Endothelial cell of umbilical vein (primary cell): ENCODE measurements around the gene HTN3. TPM values are rescaled to one million over a fixed set of nuclear protein-coding genes. Genes with fewer than 3 reads are reported as not detected.

Experiments
- BruUV-seq: library from RNA; stranded (reverse); fragments of 400-500 nt; replicated peaks from 2 replicates; lab custom pipeline; 2021; lab: Mats Ljungman, UMichigan
- CTCF ChIA-PET: fragments of 300-600, 350-600 bp; sonication (Branson Sonifier 250); formaldehyde crosslinking; loops from one replicate; lab custom pipeline; 2021; ENCODE audit warnings: antibody characterized with exemption, inconsistent platforms; lab: Charles Lee
- POLR2A ChIA-PET: fragments of 300-600, 350-600 bp; sonication (Branson Sonifier 250); formaldehyde crosslinking; loops from one replicate; lab custom pipeline; 2021; ENCODE audit warnings: antibody characterized with exemption, inconsistent platforms; lab: Charles Lee
- DNase-seq: peaks from one replicate; pipeline ENCODE4 v3.0.0-alpha.2; 2011; ENCODE audit warnings: low read depth, low spot score
- FAIRE-seq: peaks from 2 replicates; lab custom pipeline; 2011; peaks lifted over from hg19 to GRCh38; lab: Jason Lieb, UNC
- H2AFZ ChIP-seq: 2 replicates; pipeline ENCODE4 v1.6.0; 2012; ENCODE audit warnings: low read depth, low read length, control low read depth, inconsistent platforms
- H3K27ac ChIP-seq: 2 replicates; pipeline ENCODE4 v1.5.1; 2011; ENCODE audit warnings: low read depth, mild to moderate bottlenecking, control low read depth, low read length, moderate library complexity; ENCODE audit not compliant: insufficient read depth
- H3K27me3 ChIP-seq, 2 experiments: 2 replicates each; pipeline versions ENCODE4 v1.6.0 to v1.6.1; 2011; ENCODE audit warnings: low read length in 2 of 2, mixed read lengths in 1 of 2; ENCODE audit not compliant: control insufficient read depth in 2 of 2, insufficient read depth in 2 of 2
- H3K36me3 ChIP-seq, 2 experiments: 2 replicates in 1 of 2; 3 replicates in 1 of 2; pipeline ENCODE4 v1.5.1; 2011; ENCODE audit warnings: low read length in 2 of 2, mild to moderate bottlenecking in 1 of 2, moderate library complexity in 1 of 2; ENCODE audit not compliant: control insufficient read depth in 2 of 2, insufficient read depth in 2 of 2; ENCODE audit errors: extremely low read depth in 1 of 2
- H3K4me1 ChIP-seq: 3 replicates; pipeline ENCODE4 v1.5.1; 2011; ENCODE audit warnings: mild to moderate bottlenecking, low read length; ENCODE audit not compliant: control insufficient read depth, insufficient read depth; ENCODE audit errors: extremely low read depth
- H3K4me2 ChIP-seq: 2 replicates; pipeline ENCODE4 v1.6.1; 2011; ENCODE audit warnings: low read length, control low read depth, mixed read lengths; ENCODE audit not compliant: insufficient read depth
- H3K4me3 ChIP-seq, 3 experiments: fragments of 200-600 bp in 1 of 3; sonication (generic), shearing (Covaris generic) in 1 of 3; replicated peaks in 1 of 3; 2 replicates each; pipeline ENCODE4 v1.5.1; 2011 to 2016; ENCODE audit warnings: control low read depth in 3 of 3, low read length in 3 of 3, mild to moderate bottlenecking in 2 of 3, inconsistent platforms in 1 of 3, low read depth in 1 of 3, moderate library complexity in 1 of 3; ENCODE audit not compliant: insufficient read depth in 1 of 3
- H3K79me2 ChIP-seq: 2 replicates; pipeline ENCODE4 v1.6.0; 2012; ENCODE audit warnings: low read length, inconsistent platforms; ENCODE audit not compliant: control insufficient read depth, insufficient read depth
- H3K9ac ChIP-seq: replicated peaks from 2 replicates; pipeline ENCODE3; 2011; ENCODE audit warnings: low read length, control low read depth; ENCODE audit not compliant: insufficient read depth; ENCODE audit errors: extremely low read depth
- H3K9me1 ChIP-seq: replicated peaks from 3 replicates; pipeline ENCODE4 v1.6.0; 2011; ENCODE audit warnings: mild to moderate bottlenecking, low read length; ENCODE audit not compliant: control insufficient read depth, insufficient read depth; ENCODE audit errors: extremely low read depth
- H3K9me3 ChIP-seq: replicated peaks from 2 replicates; pipeline ENCODE4 v1.5.1; 2012; ENCODE audit warnings: low read length, inconsistent platforms; ENCODE audit not compliant: control insufficient read depth, insufficient read depth
- H4K20me1 ChIP-seq: replicated peaks from 2 replicates; pipeline ENCODE3; 2011; ENCODE audit warnings: mild to moderate bottlenecking, low read length; ENCODE audit not compliant: control insufficient read depth, insufficient read depth; ENCODE audit errors: extremely low read depth
- EZH2 ChIP-seq: IDR thresholded peaks from 2 replicates; pipeline ENCODE4 v1.6.1; 2012; ENCODE audit warnings: borderline replicate concordance, low read depth, mild to moderate bottlenecking, moderate library complexity, low read length, inconsistent platforms; ENCODE audit not compliant: severe bottlenecking
- FOS ChIP-seq: IDR thresholded peaks from 2 replicates; pipeline ENCODE4 v1.6.1; 2011; ENCODE audit warnings: mild to moderate bottlenecking, low read length, moderate library complexity, borderline replicate concordance; ENCODE audit not compliant: insufficient read depth
- GATA2 ChIP-seq: IDR thresholded peaks from 2 replicates; pipeline ENCODE4 v1.7.0; 2011; ENCODE audit warnings: low read depth, mild to moderate bottlenecking, moderate library complexity, mixed read lengths, low read length; ENCODE audit not compliant: insufficient read length, insufficient read depth
- JUN ChIP-seq: IDR thresholded peaks from 2 replicates; pipeline ENCODE4 v1.6.1; 2011; ENCODE audit warnings: borderline replicate concordance, low read depth; ENCODE audit not compliant: insufficient read length, insufficient read depth
- MYC ChIP-seq: IDR thresholded peaks from one replicate; pipeline ENCODE4 v1.6.1; 2011; ENCODE audit warnings: mild to moderate bottlenecking, low read depth, low read length
- POLR2A ChIP-seq: IDR thresholded peaks from 2 replicates; pipeline ENCODE4 v1.6.1; 2012; ENCODE audit warnings: low read depth, mild to moderate bottlenecking, control low read depth, low read length
- POLR2AphosphoS5 ChIP-seq: IDR thresholded peaks from 2 replicates; pipeline ENCODE4 v1.6.1; 2012; ENCODE audit warnings: low read depth, mild to moderate bottlenecking, control low read depth, low read length, moderate library complexity; ENCODE audit not compliant: insufficient read depth
- dilution Hi-C: fragments of 300-500 bp; cut with MboI; formaldehyde crosslinking; loops from one replicate; pipeline ENCODE4 v1.15.0; 2019; ENCODE audit warnings: low sequenced_read_pairs; ENCODE audit not compliant: extremely low pct_ligation_motif_present
- intact Hi-C: fragments of 100-400 bp; cut with micrococcal nuclease; formaldehyde crosslinking; loops from one replicate; pipeline ENCODE4 v1.10.0; 2022
- polyA plus RNA-seq, 4 experiments: library from polyadenylated mRNA; depleted of rRNA in 3 of 4; stranded (reverse) in 3 of 4; unstranded in 1 of 4; fragments of >200 nt; gene quantifications; 2 replicates each; pipeline versions ENCODE4 v1.2.1 to v1.2.3, GENCODE V29; 2011 to 2012; ENCODE audit warnings: missing spikeins in 1 of 4
- total RNA-seq: library from RNA; stranded (reverse); gene quantifications from 2 replicates; pipeline ENCODE4 v1.2.3, GENCODE V29; 2021
- TF ChIP-seq, protein P1 (sequence below), 2 donors: IDR thresholded peaks; 1 replicate in 1 of 2; 2 replicates in 1 of 2; pipeline ENCODE4 v1.5.1; 2011; ENCODE audit warnings: low read length in 2 of 2, mild to moderate bottlenecking in 2 of 2, moderate library complexity in 2 of 2, control low read depth in 1 of 2, inconsistent platforms in 1 of 2, low read depth in 1 of 2; ENCODE audit not compliant: insufficient read depth in 1 of 2; ENCODE audit errors: extremely low read depth in 1 of 2
- TF ChIP-seq, protein P2 (sequence below): IDR thresholded peaks from 2 replicates; pipeline ENCODE4 v1.6.1; 2011; ENCODE audit not compliant: insufficient read depth, insufficient read length

HTN3 gene
- total and polyA plus RNA-seq, 2 donors (not counting 3 experiments of a cell fraction or from before 2014, with no cell fraction given) = not detected

DNA sequence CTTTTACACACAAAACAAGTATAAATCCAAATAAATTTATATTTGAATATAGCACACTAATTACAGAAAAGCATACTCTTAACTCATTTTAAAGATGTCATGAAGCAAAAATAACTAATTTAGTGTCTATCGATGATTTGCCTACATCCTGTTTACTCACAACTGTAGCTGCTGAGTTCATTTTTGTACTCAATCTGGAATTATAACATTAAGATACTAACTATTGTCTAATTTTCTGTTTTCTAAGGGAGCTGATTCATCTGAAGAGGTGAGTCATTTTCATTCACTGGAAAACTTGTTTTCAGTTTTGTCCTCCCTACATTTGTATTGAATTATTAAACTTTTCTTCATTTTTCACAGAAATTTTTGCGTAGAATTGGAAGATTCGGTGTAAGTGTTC, 28.8 kb upstream of the HTN3 start:
- POLR2A ChIA-PET = no interaction called here
- no peak overlapping the region for H2AFZ ChIP-seq

DNA sequence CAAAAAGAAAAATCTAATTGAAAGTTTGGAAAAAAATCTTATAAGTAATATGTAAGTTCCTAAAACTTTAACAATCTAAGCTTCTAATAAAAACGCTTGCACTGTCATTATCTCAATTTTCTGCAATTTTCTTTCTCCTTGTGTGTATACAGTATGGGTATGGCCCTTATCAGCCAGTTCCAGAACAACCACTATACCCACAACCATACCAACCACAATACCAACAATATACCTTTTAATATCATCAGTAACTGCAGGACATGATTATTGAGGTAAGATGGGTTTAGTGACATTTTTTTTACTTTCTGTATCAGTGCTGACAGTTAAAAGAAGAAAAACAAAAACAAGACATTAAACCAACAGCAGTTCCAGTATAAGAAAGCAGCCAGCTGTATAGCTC, 27.5 kb upstream of the HTN3 start:
- no peak for FAIRE-seq

More for the DNA sequence above, 28.8 kb upstream of the HTN3 start:
- H4K20me1 ChIP-seq = no peaks in the 10 kb centered on the region
- no peaks in the 10 kb centered on the region for H3K27me3 ChIP-seq
- TF ChIP-seq, protein P1, sequence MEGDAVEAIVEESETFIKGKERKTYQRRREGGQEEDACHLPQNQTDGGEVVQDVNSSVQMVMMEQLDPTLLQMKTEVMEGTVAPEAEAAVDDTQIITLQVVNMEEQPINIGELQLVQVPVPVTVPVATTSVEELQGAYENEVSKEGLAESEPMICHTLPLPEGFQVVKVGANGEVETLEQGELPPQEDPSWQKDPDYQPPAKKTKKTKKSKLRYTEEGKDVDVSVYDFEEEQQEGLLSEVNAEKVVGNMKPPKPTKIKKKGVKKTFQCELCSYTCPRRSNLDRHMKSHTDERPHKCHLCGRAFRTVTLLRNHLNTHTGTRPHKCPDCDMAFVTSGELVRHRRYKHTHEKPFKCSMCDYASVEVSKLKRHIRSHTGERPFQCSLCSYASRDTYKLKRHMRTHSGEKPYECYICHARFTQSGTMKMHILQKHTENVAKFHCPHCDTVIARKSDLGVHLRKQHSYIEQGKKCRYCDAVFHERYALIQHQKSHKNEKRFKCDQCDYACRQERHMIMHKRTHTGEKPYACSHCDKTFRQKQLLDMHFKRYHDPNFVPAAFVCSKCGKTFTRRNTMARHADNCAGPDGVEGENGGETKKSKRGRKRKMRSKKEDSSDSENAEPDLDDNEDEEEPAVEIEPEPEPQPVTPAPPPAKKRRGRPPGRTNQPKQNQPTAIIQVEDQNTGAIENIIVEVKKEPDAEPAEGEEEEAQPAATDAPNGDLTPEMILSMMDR (IDR thresholded peaks at IDR 0.05; ENCODE audit: extremely low read depth in 1 of 2, insufficient read depth in 1 of 2, low read depth in 1 of 2, low read length in 2 of 2) = no peak
- TF ChIP-seq FOS (peak; percentile 65), JUN (no peak)
- dilution Hi-C loops (no loop called here), intact Hi-C loops (no loop called here)
- H3K36me3 ChIP-seq = no peaks in the 10 kb centered on the region
- H3K9me1 ChIP-seq = no peaks in the 10 kb centered on the region
- CTCF ChIA-PET = no interaction called here
- no peaks in the 10 kb centered on the region for H3K79me2 ChIP-seq
- no peak overlapping the region for H3K27ac ChIP-seq
- H3K4me1 ChIP-seq = peaks cover 4% of the 10 kb centered on the region
- H3K4me3 ChIP-seq = peak overlapping the region in 1 of 3 experiments; percentile 5
- H3K9ac ChIP-seq = no peak overlapping the region
- DNase-seq = peak; percentile 26
- no peak for FAIRE-seq
- BruUV-seq = no TSS peak
- H3K9me3 ChIP-seq = no peaks in the 10 kb centered on the region
- peak overlapping the region; percentile 64 for H3K4me2 ChIP-seq

More for the DNA sequence above, 27.5 kb upstream of the HTN3 start:
- Histone ChIP-seq H4K20me1 (no peaks in the 10 kb centered on the region), H3K4me2 (no peak overlapping the region), H3K9me1 (no peaks in the 10 kb centered on the region), H3K9me3 (no peaks in the 10 kb centered on the region), H3K27me3 (no peaks in the 10 kb centered on the region), H3K36me3 (no peaks in the 10 kb centered on the region), H3K27ac (no peak overlapping the region), H3K4me1 (peaks cover 4% of the 10 kb centered on the region), H3K9ac (no peak overlapping the region), H3K4me3 (no peak overlapping the region), H2AFZ (no peak overlapping the region), H3K79me2 (no peaks in the 10 kb centered on the region)
- ChIA-PET CTCF (no interaction called here), POLR2A (no interaction called here)
- no peak for DNase-seq
- BruUV-seq = no TSS peak
- no peak for TF ChIP-seq POLR2AphosphoS5
- TF ChIP-seq JUN = no peak
- TF ChIP-seq MYC = no peak
- TF ChIP-seq GATA2 = no peak
- TF ChIP-seq, protein P1 (IDR thresholded peaks at IDR 0.05; ENCODE audit: extremely low read depth in 1 of 2, insufficient read depth in 1 of 2, low read depth in 1 of 2, low read length in 2 of 2) = no peak
- TF ChIP-seq POLR2A = no peak
- TF ChIP-seq, protein P2, sequence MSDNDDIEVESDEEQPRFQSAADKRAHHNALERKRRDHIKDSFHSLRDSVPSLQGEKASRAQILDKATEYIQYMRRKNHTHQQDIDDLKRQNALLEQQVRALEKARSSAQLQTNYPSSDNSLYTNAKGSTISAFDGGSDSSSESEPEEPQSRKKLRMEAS = no peak
- no peak for TF ChIP-seq FOS
- TF ChIP-seq EZH2 = no peak
- intact Hi-C loops (no loop called here), dilution Hi-C loops (no loop called here)
